ENCODE measurements around the gene KDM8.

The KDM8 gene

GRCh38 chr16:27217256-27217655 is 13.9 kb downstream of the KDM8 start:
- no peak for DNase-seq

DNA sequence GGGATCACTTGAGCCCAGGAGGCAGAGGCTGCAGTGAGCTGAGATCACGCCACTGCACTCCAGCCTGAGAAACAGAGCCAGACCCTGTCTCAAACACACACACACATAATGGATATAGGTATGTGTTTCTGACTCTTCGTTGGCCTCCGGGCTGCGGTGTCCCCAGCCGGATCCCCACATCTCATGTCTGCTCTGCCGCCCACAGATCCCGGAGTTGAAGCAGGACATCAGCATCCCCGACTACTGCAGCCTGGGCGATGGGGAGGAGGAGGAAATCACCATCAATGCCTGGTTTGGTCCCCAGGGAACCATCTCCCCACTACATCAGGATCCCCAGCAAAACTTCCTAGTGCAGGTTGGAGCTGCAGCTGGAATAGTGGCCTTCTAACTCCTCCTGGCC is 15.4 kb downstream of the KDM8 start:
- DNase-seq = no peak

GRCh38 chr16:27219161-27219560 is 15.8 kb downstream of the KDM8 start:
- no peak for DNase-seq

GRCh38 chr16:27220120-27220519 is 16.8 kb downstream of the KDM8 start:
- DNase-seq = no peak

- DNase-seq = no peak
These were observed 17.2 kb downstream of the KDM8 start for GRCh38 chr16:27220527-27220926.

DNA sequence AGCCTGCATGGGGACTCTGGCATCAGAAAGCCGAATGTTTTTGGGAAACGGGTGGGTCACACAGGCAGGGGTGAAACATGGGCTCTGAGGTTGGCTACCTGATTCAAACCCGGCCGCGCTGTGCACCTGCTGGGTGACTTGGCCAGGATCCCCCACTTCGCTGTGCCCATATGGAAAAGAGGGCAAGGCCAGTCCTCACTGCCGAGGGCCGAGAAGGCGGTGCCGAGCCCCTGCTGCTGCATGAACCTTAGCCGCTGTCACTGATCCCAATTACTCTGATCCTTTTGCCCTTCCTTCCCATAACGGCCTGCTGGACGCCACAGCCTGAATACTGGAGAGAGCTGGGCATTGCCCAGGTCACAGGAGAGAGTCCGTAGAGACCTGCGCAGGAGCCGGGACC is 17.7 kb downstream of the KDM8 start:
- DNase-seq = no peak

GRCh38 chr16:27221576-27222248 is 18.4 kb downstream of the KDM8 start:
- no peak for DNase-seq

- no peak for DNase-seq
These were observed 19.2 kb downstream of the KDM8 start for GRCh38 chr16:27222249-27223225.

GRCh38 chr16:27223226-27223610 is 19.9 kb downstream of the KDM8 start:
- no peak for DNase-seq

- DNase-seq = no peak
These were observed 20.4 kb downstream of the KDM8 start for GRCh38 chr16:27223701-27224100.

- no peak for DNase-seq
These were observed 21.0 kb downstream of the KDM8 start for GRCh38 chr16:27224271-27224737.

- DNase-seq = no peak
These were observed 21.5 kb downstream of the KDM8 start for GRCh38 chr16:27224741-27225300.

GRCh38 chr16:27225536-27226360 is 22.4 kb downstream of the KDM8 start:
- DNase-seq = no peak

GRCh38 chr16:27226476-27226875 is 23.1 kb downstream of the KDM8 start:
- no peak for DNase-seq

DNA sequence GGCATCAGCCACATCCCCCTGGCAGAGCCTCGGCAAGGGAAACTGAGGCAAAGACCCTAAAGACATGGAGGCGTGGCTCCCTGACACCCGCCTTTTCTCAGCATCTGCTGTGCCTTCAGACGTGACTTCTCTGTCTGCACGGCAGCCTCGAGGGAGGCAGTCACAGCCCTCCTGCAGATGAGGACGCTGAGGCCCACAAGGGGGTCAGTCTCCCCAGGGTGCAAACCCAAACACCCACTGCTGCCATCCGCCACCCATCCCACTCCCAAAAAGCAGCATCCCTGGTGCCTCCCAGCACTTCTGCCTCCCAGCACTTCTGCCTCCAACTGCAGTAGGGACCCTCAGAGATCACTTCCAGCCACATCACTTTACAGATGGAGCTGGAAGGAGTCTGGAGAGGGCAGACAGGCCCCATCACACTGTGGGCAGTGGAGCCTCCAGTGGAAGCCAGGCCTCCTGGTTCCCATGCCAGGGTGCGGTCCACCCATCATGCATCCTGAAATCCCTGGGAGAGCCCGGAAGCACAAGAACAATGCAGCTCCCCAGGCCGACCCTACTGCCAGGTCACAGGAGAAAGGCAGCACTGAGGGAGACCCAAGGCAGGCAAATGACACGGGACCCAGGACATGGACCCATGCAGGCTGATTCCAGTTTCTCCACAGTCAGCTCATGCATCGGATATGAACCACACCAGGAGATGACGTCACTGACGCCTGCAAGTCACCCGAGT is 23.8 kb downstream of the KDM8 start:
- no peak for DNase-seq

DNA sequence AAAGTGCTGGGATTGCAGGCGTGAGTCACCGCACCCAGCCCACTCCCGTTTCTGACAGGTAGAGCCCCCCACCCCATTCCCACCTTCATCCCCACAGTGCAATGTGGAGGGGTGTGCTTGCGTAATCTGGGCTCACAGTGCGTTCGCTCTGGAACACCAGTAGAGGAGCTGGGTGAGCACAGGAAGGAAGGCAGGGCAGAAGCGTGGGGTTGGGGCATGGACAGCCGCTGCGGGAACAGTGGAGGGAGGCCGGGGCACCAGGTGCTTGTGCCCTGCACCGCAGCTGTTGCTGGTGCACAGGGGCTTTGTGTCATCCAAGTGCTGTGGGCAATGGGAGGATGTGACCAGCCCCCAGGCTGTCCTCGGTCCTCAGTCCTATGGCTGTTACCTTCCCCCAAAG is 24.7 kb downstream of the KDM8 start:
- no peak for DNase-seq

DNA sequence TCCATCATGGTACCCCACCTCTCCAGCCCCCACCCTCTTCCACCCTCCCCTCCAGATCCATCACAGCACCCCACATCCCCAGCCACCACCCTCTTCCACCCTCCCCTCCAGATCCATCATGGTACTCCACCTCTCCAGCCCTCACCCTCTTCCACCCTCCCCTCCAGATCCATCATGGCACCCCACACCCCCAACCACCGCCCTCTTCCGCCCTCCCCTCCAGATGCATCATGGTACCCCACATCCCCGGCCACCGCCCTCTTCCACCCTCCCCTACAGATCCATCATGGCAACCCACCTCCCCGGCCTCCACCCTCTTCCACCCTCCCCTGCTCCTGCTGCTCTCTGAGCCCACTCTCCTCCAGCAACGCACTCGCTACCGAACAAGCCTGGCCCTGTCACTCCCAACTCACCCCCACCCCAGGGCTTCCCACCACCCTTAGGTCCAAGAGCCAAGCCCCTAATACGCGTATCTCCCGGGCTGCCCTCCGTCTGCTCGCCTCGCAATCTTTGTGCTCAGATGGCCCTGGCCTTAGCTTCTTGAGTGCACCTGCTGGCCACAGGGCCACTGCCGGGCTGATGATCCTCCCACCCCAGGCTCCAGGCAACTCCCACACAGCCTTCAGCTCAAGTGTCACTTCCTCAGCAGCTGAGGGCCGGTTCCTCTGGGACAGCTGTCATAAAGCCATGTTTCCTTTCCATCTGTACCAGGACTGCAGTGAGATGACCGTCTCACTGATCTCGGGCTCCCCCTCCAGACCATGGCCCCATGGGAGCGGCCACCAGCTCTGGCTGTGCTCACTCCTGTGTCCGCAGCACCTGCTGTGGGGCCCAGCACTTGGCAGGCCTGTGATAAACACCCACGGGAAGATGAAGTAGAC is 25.5 kb downstream of the KDM8 start:
- DNase-seq = no peak

- DNase-seq = no peak
These were observed 26.7 kb downstream of the KDM8 start for GRCh38 chr16:27229891-27230470.

- DNase-seq = peak; percentile 82
These were observed 27.3 kb downstream of the KDM8 start for GRCh38 chr16:27230562-27231001.

GRCh38 chr16:27231692-27232060 is 28.4 kb downstream of the KDM8 start:
- no peak for DNase-seq
